ENCODE results near the gene WDFY4.

The WDFY4 gene

GRCh38 chr10:48685731-48686130 lies 1.1 kb downstream of the WDFY4 start:
- H3K4me3 ChIP-seq (ENCODE audit: low read depth, low read length) = peak overlapping the region; percentile 60
- TF ChIP-seq, protein P1, sequence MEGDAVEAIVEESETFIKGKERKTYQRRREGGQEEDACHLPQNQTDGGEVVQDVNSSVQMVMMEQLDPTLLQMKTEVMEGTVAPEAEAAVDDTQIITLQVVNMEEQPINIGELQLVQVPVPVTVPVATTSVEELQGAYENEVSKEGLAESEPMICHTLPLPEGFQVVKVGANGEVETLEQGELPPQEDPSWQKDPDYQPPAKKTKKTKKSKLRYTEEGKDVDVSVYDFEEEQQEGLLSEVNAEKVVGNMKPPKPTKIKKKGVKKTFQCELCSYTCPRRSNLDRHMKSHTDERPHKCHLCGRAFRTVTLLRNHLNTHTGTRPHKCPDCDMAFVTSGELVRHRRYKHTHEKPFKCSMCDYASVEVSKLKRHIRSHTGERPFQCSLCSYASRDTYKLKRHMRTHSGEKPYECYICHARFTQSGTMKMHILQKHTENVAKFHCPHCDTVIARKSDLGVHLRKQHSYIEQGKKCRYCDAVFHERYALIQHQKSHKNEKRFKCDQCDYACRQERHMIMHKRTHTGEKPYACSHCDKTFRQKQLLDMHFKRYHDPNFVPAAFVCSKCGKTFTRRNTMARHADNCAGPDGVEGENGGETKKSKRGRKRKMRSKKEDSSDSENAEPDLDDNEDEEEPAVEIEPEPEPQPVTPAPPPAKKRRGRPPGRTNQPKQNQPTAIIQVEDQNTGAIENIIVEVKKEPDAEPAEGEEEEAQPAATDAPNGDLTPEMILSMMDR (IDR thresholded peaks at IDR 0.05; ENCODE audit: borderline replicate concordance, insufficient read depth, low read depth, low read length) = no peak

DNA sequence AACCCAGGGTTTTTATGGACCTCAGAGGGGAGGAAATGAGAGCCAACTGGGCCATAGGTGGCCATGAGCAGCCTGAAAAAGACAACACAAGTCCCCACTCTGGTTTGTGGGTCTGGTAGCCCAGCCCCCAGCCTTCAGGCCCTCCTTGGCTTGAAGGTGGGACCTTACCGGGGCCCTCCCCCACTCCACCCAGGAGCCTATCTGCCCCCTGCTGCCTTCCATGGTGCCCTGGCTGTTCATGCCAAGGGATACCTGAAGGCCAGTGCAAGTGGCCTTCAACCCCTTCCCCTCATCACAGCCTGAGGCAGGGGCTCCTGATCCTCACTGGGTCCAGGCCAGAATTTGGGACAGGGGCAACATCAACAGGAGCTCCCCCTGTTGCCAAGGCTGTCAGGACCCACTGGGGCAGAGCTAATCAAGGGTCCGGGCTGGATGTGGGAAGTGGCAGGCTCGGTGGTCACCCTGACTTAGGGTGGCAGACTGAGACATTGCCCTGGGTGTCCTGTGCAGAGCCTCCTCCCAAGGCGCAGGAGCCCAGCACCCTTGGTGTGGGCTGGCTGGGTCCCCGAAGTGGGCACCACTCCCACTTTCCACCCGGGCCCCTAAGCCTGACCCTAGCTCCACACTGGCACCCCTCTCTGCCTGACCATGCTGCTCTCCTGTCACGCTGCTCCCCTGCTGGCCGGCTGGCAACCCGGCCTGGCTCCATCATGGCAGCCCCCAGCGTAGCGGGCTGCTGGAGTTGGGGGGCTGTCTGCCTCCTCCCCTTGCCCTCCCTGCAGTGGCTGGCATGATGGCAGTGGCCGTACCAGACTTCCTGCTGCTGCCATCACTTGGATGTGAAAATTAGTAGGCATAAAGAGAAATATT lies 6.4 kb downstream of the WDFY4 start:
- H3K4me3 ChIP-seq (ENCODE audit: low read depth, low read length) = no peak overlapping the region
- TF ChIP-seq, protein P1 (IDR thresholded peaks at IDR 0.05; ENCODE audit: borderline replicate concordance, insufficient read depth, low read depth, low read length) = no peak

- TF ChIP-seq, protein P1 (IDR thresholded peaks at IDR 0.05; ENCODE audit: borderline replicate concordance, insufficient read depth, low read depth, low read length) = no peak
- H3K4me3 ChIP-seq (ENCODE audit: low read depth, low read length) = no peak overlapping the region
These were observed 7.3 kb downstream of the WDFY4 start for GRCh38 chr10:48691812-48692528.

DNA sequence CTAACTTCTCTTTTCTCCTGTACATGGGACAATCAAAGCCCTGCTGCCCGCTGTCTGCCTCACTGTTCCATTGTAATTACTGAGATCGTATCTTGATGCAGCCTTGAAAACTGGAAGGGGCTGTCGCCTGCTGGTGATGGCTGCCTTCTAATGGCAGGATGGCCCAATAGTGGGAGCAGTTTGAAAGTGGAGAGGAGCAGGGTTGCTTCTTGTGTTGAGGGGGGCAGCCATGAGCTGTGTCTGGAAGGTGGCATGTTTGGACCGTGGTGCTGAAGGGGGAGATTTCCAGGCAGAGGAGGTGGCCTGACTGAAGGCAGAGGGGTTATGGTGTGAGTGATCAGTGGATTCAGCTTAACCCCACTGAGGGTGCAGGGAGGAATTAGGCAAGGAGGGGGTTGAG lies 8.1 kb downstream of the WDFY4 start:
- TF ChIP-seq, protein P1 (IDR thresholded peaks at IDR 0.05; ENCODE audit: borderline replicate concordance, insufficient read depth, low read depth, low read length) = no peak
- no peak overlapping the region for H3K4me3 ChIP-seq (ENCODE audit: low read depth, low read length)

DNA sequence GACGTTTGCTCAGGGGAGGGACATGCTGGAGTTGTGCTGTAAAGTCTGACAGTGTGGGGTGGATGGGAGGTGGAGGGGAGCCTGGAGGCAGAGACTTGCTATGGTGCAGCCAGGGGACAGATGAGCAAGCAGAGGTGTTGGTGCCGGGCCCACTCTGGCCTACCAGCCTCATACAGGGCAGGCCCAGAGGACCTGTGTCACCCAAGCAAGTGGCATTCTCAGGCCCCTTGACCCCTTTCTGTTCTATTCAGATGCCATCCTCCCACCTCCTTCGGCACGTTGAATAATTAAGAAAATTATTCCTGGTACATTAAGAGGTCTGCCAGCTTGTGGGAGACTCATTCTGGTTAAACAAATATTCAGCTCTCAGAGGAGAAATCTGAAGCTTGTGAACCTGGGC lies 8.5 kb downstream of the WDFY4 start:
- TF ChIP-seq, protein P1 (IDR thresholded peaks at IDR 0.05; ENCODE audit: borderline replicate concordance, insufficient read depth, low read depth, low read length) = no peak
- no peak overlapping the region for H3K4me3 ChIP-seq (ENCODE audit: low read depth, low read length)

DNA sequence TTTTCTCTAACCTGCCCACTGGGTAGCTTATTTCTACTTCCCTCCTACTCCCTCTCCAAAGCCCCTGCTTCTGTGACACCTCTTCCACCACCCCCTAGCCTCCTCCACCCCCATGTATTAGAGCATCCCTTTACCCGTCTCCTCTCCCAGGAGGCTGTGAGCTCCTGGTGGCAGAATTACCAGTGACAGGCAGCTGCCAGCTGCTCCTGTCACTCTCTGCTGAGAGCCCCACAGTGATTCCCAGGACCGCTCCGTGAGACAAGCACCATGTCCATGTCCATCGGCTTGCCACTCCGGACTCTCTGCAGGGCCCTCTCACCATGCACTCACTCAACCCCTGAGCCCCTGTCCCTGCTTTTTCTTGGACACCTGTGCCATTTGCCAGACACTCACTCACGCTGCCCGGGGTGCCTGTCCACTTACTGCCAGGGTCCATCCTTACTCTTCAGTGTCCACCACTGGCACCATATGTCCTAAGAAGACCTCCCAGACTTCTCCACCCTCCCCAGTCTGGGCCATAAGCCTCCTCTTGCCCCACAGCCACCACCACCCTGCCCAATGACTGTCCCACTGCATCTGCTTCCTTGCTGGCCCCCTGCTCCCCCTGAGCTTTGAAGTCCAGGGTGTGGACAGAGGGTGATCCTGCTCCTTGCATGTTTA lies 9.8 kb downstream of the WDFY4 start:
- TF ChIP-seq, protein P1 (IDR thresholded peaks at IDR 0.05; ENCODE audit: borderline replicate concordance, insufficient read depth, low read depth, low read length) = no peak
- H3K4me3 ChIP-seq (ENCODE audit: low read depth, low read length) = no peak overlapping the region

Measured in GM12875 (cell line).